ENCODE data around the gene TMEM271. TPM values are rescaled to one million over a fixed set of nuclear protein-coding genes. Genes with fewer than 3 reads are reported as not detected.

TMEM271 gene
- total and polyA plus RNA-seq, 2 donors (not counting 3 experiments of a cell fraction or from before 2014, with no cell fraction given) = not detected

DNA sequence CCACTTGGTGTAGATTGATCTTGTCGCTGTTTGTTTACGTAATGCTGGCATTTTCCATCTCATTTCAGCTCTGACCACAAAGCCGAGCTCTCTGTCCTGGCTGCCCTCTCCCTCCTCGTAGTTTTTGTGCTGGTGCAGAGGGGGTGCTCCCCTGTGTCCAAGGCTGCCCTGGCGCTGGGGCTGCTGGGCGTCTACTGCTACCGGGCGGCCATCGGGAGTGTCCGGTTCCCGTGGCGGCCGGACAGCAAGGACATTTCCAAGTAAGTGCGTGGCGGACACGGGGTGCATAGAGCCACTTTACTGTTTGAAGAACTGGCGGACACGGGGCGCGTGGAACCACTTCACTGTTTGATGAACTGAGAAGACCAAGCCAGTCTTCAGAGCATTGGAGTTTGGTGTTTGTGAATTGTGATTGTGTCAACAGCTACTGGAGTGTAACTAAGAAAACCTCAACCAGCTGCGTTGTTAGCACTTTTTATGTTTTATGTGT lies 49.1 kb downstream of the TMEM271 start:
- Histone ChIP-seq H3K4me2 (ENCODE audit: insufficient read depth, low read length) (no peak overlapping the region), H3K4me3 (replicated peaks in 1 of 3; ENCODE audit: insufficient read depth in 1 of 3, low read depth in 1 of 3, low read length in 3 of 3) (no peak overlapping the region), H3K9me3 (replicated peaks; ENCODE audit: control insufficient read depth, insufficient read depth, low read length) (no peaks in the 10 kb centered on the region), H3K27me3 (ENCODE audit: control insufficient read depth in 2 of 2, insufficient read depth in 2 of 2, low read length in 2 of 2) (no peaks in the 10 kb centered on the region), H3K27ac (ENCODE audit: insufficient read depth, low read depth, low read length) (no peak overlapping the region), H3K79me2 (ENCODE audit: control insufficient read depth, insufficient read depth, low read length) (no peaks in the 10 kb centered on the region), H3K9me1 (replicated peaks; ENCODE audit: control insufficient read depth, extremely low read depth, insufficient read depth, low read length) (no peaks in the 10 kb centered on the region), H4K20me1 (replicated peaks; ENCODE audit: control insufficient read depth, extremely low read depth, insufficient read depth, low read length) (no peaks in the 10 kb centered on the region), H3K4me1 (ENCODE audit: control insufficient read depth, extremely low read depth, insufficient read depth, low read length) (no peaks in the 10 kb centered on the region), H3K9ac (replicated peaks; ENCODE audit: extremely low read depth, insufficient read depth, low read length) (no peak overlapping the region), H3K36me3 (ENCODE audit: control insufficient read depth in 2 of 2, extremely low read depth in 1 of 2, insufficient read depth in 2 of 2, low read length in 2 of 2) (peaks cover 2 to 31% of the 10 kb centered on the region in 2 experiments), H2AFZ (ENCODE audit: low read depth, low read length) (no peak overlapping the region)
- ChIA-PET POLR2A (no interaction called here), CTCF (no interaction called here)
- dilution Hi-C loops (cut with MboI; ENCODE audit: extremely low pct_ligation_motif_present, low sequenced_read_pairs) (no loop called here), intact Hi-C loops (cut with micrococcal nuclease) (no loop called here)
- no TSS peak for BruUV-seq (replicated peaks)
- no peak for DNase-seq (ENCODE audit: low read depth, low spot score)
- no peak for FAIRE-seq
- TF ChIP-seq MAX (IDR thresholded peaks at IDR 0.05; ENCODE audit: insufficient read depth, insufficient read length) (no peak), JUN (IDR thresholded peaks at IDR 0.05; ENCODE audit: borderline replicate concordance, insufficient read depth, insufficient read length, low read depth) (no peak), GATA2 (IDR thresholded peaks at IDR 0.05; ENCODE audit: insufficient read depth, insufficient read length, low read depth, low read length) (no peak), POLR2A (IDR thresholded peaks at IDR 0.05; ENCODE audit: low read depth, low read length) (no peak), MYC (IDR thresholded peaks at IDR 0.05; ENCODE audit: low read depth, low read length) (no peak), POLR2AphosphoS5 (IDR thresholded peaks at IDR 0.05; ENCODE audit: insufficient read depth, low read depth, low read length) (no peak), EZH2 (IDR thresholded peaks at IDR 0.05; ENCODE audit: borderline replicate concordance, low read depth, low read length, severe bottlenecking) (no peak), FOS (IDR thresholded peaks at IDR 0.05; ENCODE audit: borderline replicate concordance, insufficient read depth, low read length) (no peak)
- TF ChIP-seq, protein P1, sequence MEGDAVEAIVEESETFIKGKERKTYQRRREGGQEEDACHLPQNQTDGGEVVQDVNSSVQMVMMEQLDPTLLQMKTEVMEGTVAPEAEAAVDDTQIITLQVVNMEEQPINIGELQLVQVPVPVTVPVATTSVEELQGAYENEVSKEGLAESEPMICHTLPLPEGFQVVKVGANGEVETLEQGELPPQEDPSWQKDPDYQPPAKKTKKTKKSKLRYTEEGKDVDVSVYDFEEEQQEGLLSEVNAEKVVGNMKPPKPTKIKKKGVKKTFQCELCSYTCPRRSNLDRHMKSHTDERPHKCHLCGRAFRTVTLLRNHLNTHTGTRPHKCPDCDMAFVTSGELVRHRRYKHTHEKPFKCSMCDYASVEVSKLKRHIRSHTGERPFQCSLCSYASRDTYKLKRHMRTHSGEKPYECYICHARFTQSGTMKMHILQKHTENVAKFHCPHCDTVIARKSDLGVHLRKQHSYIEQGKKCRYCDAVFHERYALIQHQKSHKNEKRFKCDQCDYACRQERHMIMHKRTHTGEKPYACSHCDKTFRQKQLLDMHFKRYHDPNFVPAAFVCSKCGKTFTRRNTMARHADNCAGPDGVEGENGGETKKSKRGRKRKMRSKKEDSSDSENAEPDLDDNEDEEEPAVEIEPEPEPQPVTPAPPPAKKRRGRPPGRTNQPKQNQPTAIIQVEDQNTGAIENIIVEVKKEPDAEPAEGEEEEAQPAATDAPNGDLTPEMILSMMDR (IDR thresholded peaks at IDR 0.05; ENCODE audit: extremely low read depth in 1 of 2, insufficient read depth in 1 of 2, low read depth in 1 of 2, low read length in 2 of 2) = no peak

Measured in endothelial cell of umbilical vein (primary cell).